Thyroid gland (tissue), 4 donors: ENCODE measurements around the gene CACUL1.

Experiments
- POLR2A ChIP-seq, 2 donors: fragments of 450-650 bp; IDR thresholded peaks; one replicate each; pipeline ENCODE4 v1.6.1; 2017; ENCODE audit warnings: antibody characterized with exemption in 2 of 2, mild to moderate bottlenecking in 2 of 2, moderate library complexity in 1 of 2
- TF ChIP-seq, protein P1 (sequence below), 6 experiments: fragments of 200-600 bp in 3 of 6; fragments of 450-650 bp in 3 of 6; sonication (generic) in 3 of 6; IDR thresholded peaks; one replicate each; pipeline ENCODE4 v1.5.1; 2016 to 2019; ENCODE audit warnings: antibody characterized with exemption in 6 of 6, mild to moderate bottlenecking in 2 of 6, inconsistent platforms in 1 of 6, moderate library complexity in 1 of 6

DNA sequence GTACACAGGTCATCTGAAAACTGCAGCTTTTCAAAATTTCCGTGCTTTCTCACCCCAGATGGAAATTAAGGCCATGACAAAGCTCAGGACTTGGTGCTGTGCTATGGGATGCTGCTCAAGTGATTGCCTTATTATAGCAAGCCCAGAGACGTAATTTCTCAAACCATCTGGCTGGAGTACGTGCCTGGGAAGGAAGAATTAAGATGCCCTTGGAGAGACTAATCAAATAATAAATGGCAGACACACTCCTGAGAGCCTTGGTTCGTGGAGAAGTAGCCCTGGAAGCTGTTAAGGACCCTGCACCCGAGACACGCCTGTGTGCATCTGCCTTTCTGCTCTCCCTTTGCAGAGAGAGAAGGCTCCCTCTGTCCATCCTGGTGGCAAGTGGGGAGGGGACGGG is 121.0 kb downstream of the CACUL1 start:
- TF ChIP-seq, protein P1, sequence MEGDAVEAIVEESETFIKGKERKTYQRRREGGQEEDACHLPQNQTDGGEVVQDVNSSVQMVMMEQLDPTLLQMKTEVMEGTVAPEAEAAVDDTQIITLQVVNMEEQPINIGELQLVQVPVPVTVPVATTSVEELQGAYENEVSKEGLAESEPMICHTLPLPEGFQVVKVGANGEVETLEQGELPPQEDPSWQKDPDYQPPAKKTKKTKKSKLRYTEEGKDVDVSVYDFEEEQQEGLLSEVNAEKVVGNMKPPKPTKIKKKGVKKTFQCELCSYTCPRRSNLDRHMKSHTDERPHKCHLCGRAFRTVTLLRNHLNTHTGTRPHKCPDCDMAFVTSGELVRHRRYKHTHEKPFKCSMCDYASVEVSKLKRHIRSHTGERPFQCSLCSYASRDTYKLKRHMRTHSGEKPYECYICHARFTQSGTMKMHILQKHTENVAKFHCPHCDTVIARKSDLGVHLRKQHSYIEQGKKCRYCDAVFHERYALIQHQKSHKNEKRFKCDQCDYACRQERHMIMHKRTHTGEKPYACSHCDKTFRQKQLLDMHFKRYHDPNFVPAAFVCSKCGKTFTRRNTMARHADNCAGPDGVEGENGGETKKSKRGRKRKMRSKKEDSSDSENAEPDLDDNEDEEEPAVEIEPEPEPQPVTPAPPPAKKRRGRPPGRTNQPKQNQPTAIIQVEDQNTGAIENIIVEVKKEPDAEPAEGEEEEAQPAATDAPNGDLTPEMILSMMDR (IDR thresholded peaks at IDR 0.05) = no peak
- no peak for TF ChIP-seq POLR2A (IDR thresholded peaks at IDR 0.05)
